Glomerular endothelial cell (primary cell): ENCODE data around the gene ZNF319. TPM values are rescaled to one million over a fixed set of nuclear protein-coding genes. Genes with fewer than 3 reads are reported as not detected.

Experiments used
- DNase-seq: peaks from one replicate; pipeline ENCODE4 v3.0.0-alpha.2; 2011; ENCODE audit warnings: low read depth, low spot score; ENCODE audit errors: extremely low read depth
- total RNA-seq: library from RNA; depleted of rRNA; stranded (reverse); fragments of >200 nt; gene quantifications from 2 replicates; pipeline ENCODE4 v1.2.3, GENCODE V29; 2015

ZNF319 gene
- total RNA-seq, 1 donor from 2014 or later, result 10.8 TPM

- DNase-seq, result no peak
These were observed 1.5 kb downstream of the ZNF319 start for GRCh38 chr16:57998992-57999365.

- no peak for DNase-seq
These were observed 2.0 kb downstream of the ZNF319 start for GRCh38 chr16:57998486-57998885.

GRCh38 chr16:57997528-57998265, 2.8 kb downstream of the ZNF319 start:
- DNase-seq, result no peak

- DNase-seq, result no peak
These were observed 3.3 kb downstream of the ZNF319 start for GRCh38 chr16:57997176-57997527.

GRCh38 chr16:57996406-57997175, 3.9 kb downstream of the ZNF319 start:
- no peak for DNase-seq

- DNase-seq, result no peak
These were observed 4.6 kb downstream of the ZNF319 start for GRCh38 chr16:57995721-57996405.

GRCh38 chr16:57994778-57995177, 5.7 kb downstream of the ZNF319 start:
- no peak for DNase-seq

- DNase-seq, result no peak
These were observed 6.1 kb downstream of the ZNF319 start for GRCh38 chr16:57994361-57994760.

- DNase-seq, result no peak
These were observed 6.6 kb downstream of the ZNF319 start for GRCh38 chr16:57993897-57994296.

- DNase-seq, result no peak
These were observed 7.0 kb downstream of the ZNF319 start for GRCh38 chr16:57993438-57993837.

GRCh38 chr16:57992084-57992483, 8.4 kb downstream of the ZNF319 start:
- no peak for DNase-seq

GRCh38 chr16:57991551-57992059, 8.9 kb downstream of the ZNF319 start:
- no peak for DNase-seq

- no peak for DNase-seq
These were observed 11.5 kb downstream of the ZNF319 start for GRCh38 chr16:57988929-57989328.

GRCh38 chr16:57987441-57988177, 12.9 kb downstream of the ZNF319 start:
- DNase-seq, result no peak

- DNase-seq, result no peak
These were observed 14.3 kb downstream of the ZNF319 start for GRCh38 chr16:57986196-57986595.

GRCh38 chr16:57985204-57986181, 15.0 kb downstream of the ZNF319 start:
- no peak for DNase-seq

- no peak for DNase-seq
These were observed 15.8 kb downstream of the ZNF319 start for GRCh38 chr16:57984443-57985203.

GRCh38 chr16:57982385-57982784, 18.1 kb downstream of the ZNF319 start:
- no peak for DNase-seq

- no peak for DNase-seq
These were observed 18.8 kb downstream of the ZNF319 start for GRCh38 chr16:57981636-57982035.
